Endothelial cell of umbilical vein (primary cell): Measurements from ENCODE around the gene GALT. TPM values are rescaled to one million over a fixed set of nuclear protein-coding genes. Genes with fewer than 3 reads are reported as not detected.

Experiments
- BruUV-seq: library from RNA; stranded (reverse); fragments of 400-500 nt; replicated peaks from 2 replicates; lab custom pipeline; 2021; lab: Mats Ljungman, UMichigan
- CTCF ChIA-PET: fragments of 300-600, 350-600 bp; sonication (Branson Sonifier 250); formaldehyde crosslinking; loops from one replicate; lab custom pipeline; 2021; ENCODE audit warnings: antibody characterized with exemption, inconsistent platforms; lab: Charles Lee
- POLR2A ChIA-PET: fragments of 300-600, 350-600 bp; sonication (Branson Sonifier 250); formaldehyde crosslinking; loops from one replicate; lab custom pipeline; 2021; ENCODE audit warnings: antibody characterized with exemption, inconsistent platforms; lab: Charles Lee
- DNase-seq: peaks from one replicate; pipeline ENCODE4 v3.0.0-alpha.2; 2011; ENCODE audit warnings: low read depth, low spot score
- FAIRE-seq: peaks from 2 replicates; lab custom pipeline; 2011; peaks lifted over from hg19 to GRCh38; lab: Jason Lieb, UNC
- H2AFZ ChIP-seq: 2 replicates; pipeline ENCODE4 v1.6.0; 2012; ENCODE audit warnings: low read depth, low read length, control low read depth, inconsistent platforms
- H3K27ac ChIP-seq: 2 replicates; pipeline ENCODE4 v1.5.1; 2011; ENCODE audit warnings: low read depth, mild to moderate bottlenecking, control low read depth, low read length, moderate library complexity; ENCODE audit not compliant: insufficient read depth
- H3K27me3 ChIP-seq, 2 experiments: 2 replicates each; pipeline versions ENCODE4 v1.6.0 to v1.6.1; 2011; ENCODE audit warnings: low read length in 2 of 2, mixed read lengths in 1 of 2; ENCODE audit not compliant: control insufficient read depth in 2 of 2, insufficient read depth in 2 of 2
- H3K36me3 ChIP-seq, 2 experiments: 2 replicates in 1 of 2; 3 replicates in 1 of 2; pipeline ENCODE4 v1.5.1; 2011; ENCODE audit warnings: low read length in 2 of 2, mild to moderate bottlenecking in 1 of 2, moderate library complexity in 1 of 2; ENCODE audit not compliant: control insufficient read depth in 2 of 2, insufficient read depth in 2 of 2; ENCODE audit errors: extremely low read depth in 1 of 2
- H3K4me1 ChIP-seq: 3 replicates; pipeline ENCODE4 v1.5.1; 2011; ENCODE audit warnings: mild to moderate bottlenecking, low read length; ENCODE audit not compliant: control insufficient read depth, insufficient read depth; ENCODE audit errors: extremely low read depth
- H3K4me2 ChIP-seq: 2 replicates; pipeline ENCODE4 v1.6.1; 2011; ENCODE audit warnings: low read length, control low read depth, mixed read lengths; ENCODE audit not compliant: insufficient read depth
- H3K4me3 ChIP-seq, 3 experiments: fragments of 200-600 bp in 1 of 3; sonication (generic), shearing (Covaris generic) in 1 of 3; replicated peaks in 1 of 3; 2 replicates each; pipeline ENCODE4 v1.5.1; 2011 to 2016; ENCODE audit warnings: control low read depth in 3 of 3, low read length in 3 of 3, mild to moderate bottlenecking in 2 of 3, inconsistent platforms in 1 of 3, low read depth in 1 of 3, moderate library complexity in 1 of 3; ENCODE audit not compliant: insufficient read depth in 1 of 3
- H3K79me2 ChIP-seq: 2 replicates; pipeline ENCODE4 v1.6.0; 2012; ENCODE audit warnings: low read length, inconsistent platforms; ENCODE audit not compliant: control insufficient read depth, insufficient read depth
- H3K9ac ChIP-seq: replicated peaks from 2 replicates; pipeline ENCODE3; 2011; ENCODE audit warnings: low read length, control low read depth; ENCODE audit not compliant: insufficient read depth; ENCODE audit errors: extremely low read depth
- H3K9me1 ChIP-seq: replicated peaks from 3 replicates; pipeline ENCODE4 v1.6.0; 2011; ENCODE audit warnings: mild to moderate bottlenecking, low read length; ENCODE audit not compliant: control insufficient read depth, insufficient read depth; ENCODE audit errors: extremely low read depth
- H3K9me3 ChIP-seq: replicated peaks from 2 replicates; pipeline ENCODE4 v1.5.1; 2012; ENCODE audit warnings: low read length, inconsistent platforms; ENCODE audit not compliant: control insufficient read depth, insufficient read depth
- H4K20me1 ChIP-seq: replicated peaks from 2 replicates; pipeline ENCODE3; 2011; ENCODE audit warnings: mild to moderate bottlenecking, low read length; ENCODE audit not compliant: control insufficient read depth, insufficient read depth; ENCODE audit errors: extremely low read depth
- EZH2 ChIP-seq: IDR thresholded peaks from 2 replicates; pipeline ENCODE4 v1.6.1; 2012; ENCODE audit warnings: borderline replicate concordance, low read depth, mild to moderate bottlenecking, moderate library complexity, low read length, inconsistent platforms; ENCODE audit not compliant: severe bottlenecking
- FOS ChIP-seq: IDR thresholded peaks from 2 replicates; pipeline ENCODE4 v1.6.1; 2011; ENCODE audit warnings: mild to moderate bottlenecking, low read length, moderate library complexity, borderline replicate concordance; ENCODE audit not compliant: insufficient read depth
- GATA2 ChIP-seq: IDR thresholded peaks from 2 replicates; pipeline ENCODE4 v1.7.0; 2011; ENCODE audit warnings: low read depth, mild to moderate bottlenecking, moderate library complexity, mixed read lengths, low read length; ENCODE audit not compliant: insufficient read length, insufficient read depth
- JUN ChIP-seq: IDR thresholded peaks from 2 replicates; pipeline ENCODE4 v1.6.1; 2011; ENCODE audit warnings: borderline replicate concordance, low read depth; ENCODE audit not compliant: insufficient read length, insufficient read depth
- MYC ChIP-seq: IDR thresholded peaks from one replicate; pipeline ENCODE4 v1.6.1; 2011; ENCODE audit warnings: mild to moderate bottlenecking, low read depth, low read length
- POLR2A ChIP-seq: IDR thresholded peaks from 2 replicates; pipeline ENCODE4 v1.6.1; 2012; ENCODE audit warnings: low read depth, mild to moderate bottlenecking, control low read depth, low read length
- POLR2AphosphoS5 ChIP-seq: IDR thresholded peaks from 2 replicates; pipeline ENCODE4 v1.6.1; 2012; ENCODE audit warnings: low read depth, mild to moderate bottlenecking, control low read depth, low read length, moderate library complexity; ENCODE audit not compliant: insufficient read depth
- dilution Hi-C: fragments of 300-500 bp; cut with MboI; formaldehyde crosslinking; loops from one replicate; pipeline ENCODE4 v1.15.0; 2019; ENCODE audit warnings: low sequenced_read_pairs; ENCODE audit not compliant: extremely low pct_ligation_motif_present
- intact Hi-C: fragments of 100-400 bp; cut with micrococcal nuclease; formaldehyde crosslinking; loops from one replicate; pipeline ENCODE4 v1.10.0; 2022
- polyA plus RNA-seq, 4 experiments: library from polyadenylated mRNA; depleted of rRNA in 3 of 4; stranded (reverse) in 3 of 4; unstranded in 1 of 4; fragments of >200 nt; gene quantifications; 2 replicates each; pipeline versions ENCODE4 v1.2.1 to v1.2.3, GENCODE V29; 2011 to 2012; ENCODE audit warnings: missing spikeins in 1 of 4
- total RNA-seq: library from RNA; stranded (reverse); gene quantifications from 2 replicates; pipeline ENCODE4 v1.2.3, GENCODE V29; 2021
- TF ChIP-seq, protein P1 (sequence below), 2 donors: IDR thresholded peaks; 1 replicate in 1 of 2; 2 replicates in 1 of 2; pipeline ENCODE4 v1.5.1; 2011; ENCODE audit warnings: low read length in 2 of 2, mild to moderate bottlenecking in 2 of 2, moderate library complexity in 2 of 2, control low read depth in 1 of 2, inconsistent platforms in 1 of 2, low read depth in 1 of 2; ENCODE audit not compliant: insufficient read depth in 1 of 2; ENCODE audit errors: extremely low read depth in 1 of 2
- TF ChIP-seq, protein P2 (sequence below): IDR thresholded peaks from 2 replicates; pipeline ENCODE4 v1.6.1; 2011; ENCODE audit not compliant: insufficient read depth, insufficient read length

GALT gene
- total and polyA plus RNA-seq, 2 donors (not counting 3 experiments of a cell fraction or from before 2014, with no cell fraction given) = 36.6 to 58.5 TPM

DNA sequence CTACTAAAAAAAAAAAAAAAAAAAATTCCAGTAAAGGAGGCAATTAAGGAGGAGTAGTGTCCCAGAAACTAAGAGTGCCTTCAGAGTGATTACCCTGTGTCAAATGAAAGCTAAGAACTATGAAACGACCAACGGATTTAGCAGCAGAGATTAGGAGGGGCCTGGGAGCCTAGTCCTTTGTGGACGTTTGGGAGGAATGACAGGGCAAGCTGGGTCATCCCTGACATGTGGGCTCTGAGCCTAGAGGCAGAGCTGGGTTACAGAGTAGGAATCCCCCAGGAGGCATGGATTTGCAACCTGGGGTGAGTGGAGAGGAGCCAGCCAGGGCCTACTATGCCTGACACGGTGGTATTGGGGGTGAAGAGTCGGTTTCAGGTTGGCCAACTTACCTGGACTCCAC lies 13.3 kb upstream of the GALT start:
- no peak for DNase-seq
- FAIRE-seq = no peak
- ChIA-PET POLR2A (no interaction called here), CTCF (interaction anchor here (0.6 to 4.0 kb wide), 21 partner anchors 8 to 229 kb away, joined by 3 to 130 read pairs (median 7); partner anchors contain the start of genes CCL21, DCTN3, GALT and IL11RA)
- H3K27me3 ChIP-seq = peaks cover 26 to 32% of the 10 kb centered on the region in 2 experiments
- H3K79me2 ChIP-seq = peaks cover 19% of the 10 kb centered on the region
- no peak overlapping the region for H3K9ac ChIP-seq
- peaks cover 0 to 2% of the 10 kb centered on the region in 2 experiments for H3K36me3 ChIP-seq
- TF ChIP-seq GATA2 = no peak
- TF ChIP-seq, protein P1, sequence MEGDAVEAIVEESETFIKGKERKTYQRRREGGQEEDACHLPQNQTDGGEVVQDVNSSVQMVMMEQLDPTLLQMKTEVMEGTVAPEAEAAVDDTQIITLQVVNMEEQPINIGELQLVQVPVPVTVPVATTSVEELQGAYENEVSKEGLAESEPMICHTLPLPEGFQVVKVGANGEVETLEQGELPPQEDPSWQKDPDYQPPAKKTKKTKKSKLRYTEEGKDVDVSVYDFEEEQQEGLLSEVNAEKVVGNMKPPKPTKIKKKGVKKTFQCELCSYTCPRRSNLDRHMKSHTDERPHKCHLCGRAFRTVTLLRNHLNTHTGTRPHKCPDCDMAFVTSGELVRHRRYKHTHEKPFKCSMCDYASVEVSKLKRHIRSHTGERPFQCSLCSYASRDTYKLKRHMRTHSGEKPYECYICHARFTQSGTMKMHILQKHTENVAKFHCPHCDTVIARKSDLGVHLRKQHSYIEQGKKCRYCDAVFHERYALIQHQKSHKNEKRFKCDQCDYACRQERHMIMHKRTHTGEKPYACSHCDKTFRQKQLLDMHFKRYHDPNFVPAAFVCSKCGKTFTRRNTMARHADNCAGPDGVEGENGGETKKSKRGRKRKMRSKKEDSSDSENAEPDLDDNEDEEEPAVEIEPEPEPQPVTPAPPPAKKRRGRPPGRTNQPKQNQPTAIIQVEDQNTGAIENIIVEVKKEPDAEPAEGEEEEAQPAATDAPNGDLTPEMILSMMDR (IDR thresholded peaks at IDR 0.05; ENCODE audit: extremely low read depth in 1 of 2, insufficient read depth in 1 of 2, low read depth in 1 of 2, low read length in 2 of 2) = no peak
- no peak for TF ChIP-seq EZH2
- no peak for TF ChIP-seq POLR2AphosphoS5
- TF ChIP-seq JUN = no peak
- TF ChIP-seq POLR2A = no peak
- no peak for TF ChIP-seq FOS
- TF ChIP-seq, protein P2, sequence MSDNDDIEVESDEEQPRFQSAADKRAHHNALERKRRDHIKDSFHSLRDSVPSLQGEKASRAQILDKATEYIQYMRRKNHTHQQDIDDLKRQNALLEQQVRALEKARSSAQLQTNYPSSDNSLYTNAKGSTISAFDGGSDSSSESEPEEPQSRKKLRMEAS = no peak
- TF ChIP-seq MYC = no peak
- no peaks in the 10 kb centered on the region for H3K9me1 ChIP-seq
- BruUV-seq = no TSS peak
- H2AFZ ChIP-seq = no peak overlapping the region
- H3K27ac ChIP-seq = no peak overlapping the region
- peaks cover 20% of the 10 kb centered on the region for H3K4me1 ChIP-seq
- dilution Hi-C loops (no loop called here), intact Hi-C loops (no loop called here)
- H4K20me1 ChIP-seq = no peaks in the 10 kb centered on the region
- no peak overlapping the region for H3K4me3 ChIP-seq
- H3K9me3 ChIP-seq = no peaks in the 10 kb centered on the region
- H3K4me2 ChIP-seq = no peak overlapping the region
